HFF-Myc (cell line): ENCODE results near the gene CNTN5.

Experiments used
- DNase-seq: peaks from one replicate; pipeline ENCODE4 v3.0.0-alpha.2; 2011; ENCODE audit warnings: low read depth; ENCODE audit errors: extremely low read depth
- H3K4me3 ChIP-seq: replicated peaks from 2 replicates; pipeline ENCODE4 v1.5.1; 2011; ENCODE audit warnings: low read depth, mild to moderate bottlenecking, control low read depth, low read length
- CTCF ChIP-seq: IDR thresholded peaks from 2 replicates; pipeline ENCODE4 v1.5.1; 2012; ENCODE audit warnings: mild to moderate bottlenecking, low read depth, low read length, control low read depth; ENCODE audit errors: missing control alignments

Gene CNTN5

GRCh38 chr11:99320769-99321290 is 300.1 kb downstream of the CNTN5 start:
- TF ChIP-seq CTCF: no peak
- no peak for DNase-seq
- H3K4me3 ChIP-seq: no peak overlapping the region

- DNase-seq: no peak
- no peak overlapping the region for H3K4me3 ChIP-seq
- TF ChIP-seq CTCF: no peak
Measured at GRCh38 chr11:99325847-99326246, 305.1 kb downstream of the CNTN5 start.

GRCh38 chr11:99327066-99327465 is 306.3 kb downstream of the CNTN5 start:
- DNase-seq: no peak
- no peak for TF ChIP-seq CTCF
- H3K4me3 ChIP-seq: no peak overlapping the region

- TF ChIP-seq CTCF: no peak
- DNase-seq: no peak
- H3K4me3 ChIP-seq: no peak overlapping the region
Measured at GRCh38 chr11:99327527-99327926, 306.8 kb downstream of the CNTN5 start.

- no peak for DNase-seq
- no peak for TF ChIP-seq CTCF
- H3K4me3 ChIP-seq: no peak overlapping the region
Measured at GRCh38 chr11:99333621-99334020, 312.9 kb downstream of the CNTN5 start.

GRCh38 chr11:99343117-99343516 is 322.4 kb downstream of the CNTN5 start:
- no peak for DNase-seq
- no peak overlapping the region for H3K4me3 ChIP-seq

More at GRCh38 chr11:99343117-99343516, 322.4 kb downstream of the CNTN5 start:
- no peak for TF ChIP-seq CTCF
